Ishikawa (cell line): ENCODE measurements around the gene TAS2R43.

ENCODE experiments used
- CEBPB ChIP-seq: IDR thresholded peaks from 2 replicates; pipeline ENCODE4 v1.6.1; 2012
- CREB1 ChIP-seq: IDR thresholded peaks from 2 replicates; pipeline ENCODE4 v1.6.1; 2012; ENCODE audit warnings: low read depth
- EGR1 ChIP-seq: IDR thresholded peaks from 2 replicates; pipeline ENCODE4 v1.6.1; 2012
- EP300 ChIP-seq: IDR thresholded peaks from 2 replicates; pipeline ENCODE4 v1.6.1; 2012; ENCODE audit warnings: borderline replicate concordance
- FOXM1 ChIP-seq: IDR thresholded peaks from 2 replicates; pipeline ENCODE4 v1.6.1; 2012; ENCODE audit warnings: low read depth, borderline replicate concordance
- NFIC ChIP-seq: IDR thresholded peaks from 2 replicates; pipeline ENCODE4 v1.6.1; 2012
- RAD21 ChIP-seq: IDR thresholded peaks from 2 replicates; pipeline ENCODE4 v1.6.1; 2012; ENCODE audit warnings: low read depth
- TAF1 ChIP-seq: IDR thresholded peaks from 2 replicates; pipeline ENCODE4 v1.6.1; 2012; ENCODE audit warnings: low read depth, mild to moderate bottlenecking
- TCF12 ChIP-seq: IDR thresholded peaks from 2 replicates; pipeline ENCODE4 v1.6.1; 2012; ENCODE audit warnings: low read depth
- TEAD4 ChIP-seq: IDR thresholded peaks from 2 replicates; pipeline ENCODE4 v1.6.1; 2012
- YY1 ChIP-seq: IDR thresholded peaks from 2 replicates; pipeline ENCODE4 v1.6.1; 2012; ENCODE audit warnings: low read depth
- ZBTB7A ChIP-seq: IDR thresholded peaks from 2 replicates; pipeline ENCODE4 v1.6.1; 2012; ENCODE audit warnings: low read depth
- TF ChIP-seq, protein P1 (sequence below): IDR thresholded peaks from 2 replicates; pipeline ENCODE4 v1.6.1; 2012
- TF ChIP-seq, protein P2 (sequence below): IDR thresholded peaks from 2 replicates; pipeline ENCODE4 v1.6.1; 2012
- TF ChIP-seq, protein P3 (sequence below): IDR thresholded peaks from 2 replicates; pipeline ENCODE4 v1.6.1; 2012; ENCODE audit warnings: low read depth, mild to moderate bottlenecking

Gene TAS2R43

DNA sequence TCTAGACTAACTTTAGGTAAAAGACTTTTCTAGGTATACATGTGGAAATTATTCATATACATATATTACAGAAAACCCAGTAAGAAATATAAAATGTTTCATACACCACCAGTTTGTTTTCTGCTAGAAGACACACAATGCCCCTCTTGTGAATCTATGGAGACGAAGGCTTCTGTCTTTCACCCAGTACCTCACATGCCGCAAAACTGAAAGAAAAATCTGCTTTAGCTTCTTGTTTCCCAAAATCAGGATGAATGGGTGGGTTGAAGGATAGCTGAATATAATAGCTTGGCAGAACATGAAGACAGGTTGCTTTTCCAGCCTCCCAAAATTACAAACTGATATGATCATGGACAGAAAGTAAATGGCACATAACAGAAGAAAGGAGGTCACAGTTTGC lies 41.0 kb upstream of the TAS2R43 start:
- TF ChIP-seq NFIC (no peak), FOXM1 (no peak), ZBTB7A (no peak), TAF1 (no peak), RAD21 (no peak), YY1 (no peak), CREB1 (no peak), TCF12 (no peak), TEAD4 (no peak), EP300 (no peak), CEBPB (no peak), EGR1 (no peak)
- TF ChIP-seq, protein P1, sequence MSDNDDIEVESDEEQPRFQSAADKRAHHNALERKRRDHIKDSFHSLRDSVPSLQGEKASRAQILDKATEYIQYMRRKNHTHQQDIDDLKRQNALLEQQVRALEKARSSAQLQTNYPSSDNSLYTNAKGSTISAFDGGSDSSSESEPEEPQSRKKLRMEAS = no peak
- TF ChIP-seq, protein P2, sequence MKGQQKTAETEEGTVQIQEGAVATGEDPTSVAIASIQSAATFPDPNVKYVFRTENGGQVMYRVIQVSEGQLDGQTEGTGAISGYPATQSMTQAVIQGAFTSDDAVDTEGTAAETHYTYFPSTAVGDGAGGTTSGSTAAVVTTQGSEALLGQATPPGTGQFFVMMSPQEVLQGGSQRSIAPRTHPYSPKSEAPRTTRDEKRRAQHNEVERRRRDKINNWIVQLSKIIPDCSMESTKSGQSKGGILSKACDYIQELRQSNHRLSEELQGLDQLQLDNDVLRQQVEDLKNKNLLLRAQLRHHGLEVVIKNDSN = no peak
- TF ChIP-seq, protein P3, sequence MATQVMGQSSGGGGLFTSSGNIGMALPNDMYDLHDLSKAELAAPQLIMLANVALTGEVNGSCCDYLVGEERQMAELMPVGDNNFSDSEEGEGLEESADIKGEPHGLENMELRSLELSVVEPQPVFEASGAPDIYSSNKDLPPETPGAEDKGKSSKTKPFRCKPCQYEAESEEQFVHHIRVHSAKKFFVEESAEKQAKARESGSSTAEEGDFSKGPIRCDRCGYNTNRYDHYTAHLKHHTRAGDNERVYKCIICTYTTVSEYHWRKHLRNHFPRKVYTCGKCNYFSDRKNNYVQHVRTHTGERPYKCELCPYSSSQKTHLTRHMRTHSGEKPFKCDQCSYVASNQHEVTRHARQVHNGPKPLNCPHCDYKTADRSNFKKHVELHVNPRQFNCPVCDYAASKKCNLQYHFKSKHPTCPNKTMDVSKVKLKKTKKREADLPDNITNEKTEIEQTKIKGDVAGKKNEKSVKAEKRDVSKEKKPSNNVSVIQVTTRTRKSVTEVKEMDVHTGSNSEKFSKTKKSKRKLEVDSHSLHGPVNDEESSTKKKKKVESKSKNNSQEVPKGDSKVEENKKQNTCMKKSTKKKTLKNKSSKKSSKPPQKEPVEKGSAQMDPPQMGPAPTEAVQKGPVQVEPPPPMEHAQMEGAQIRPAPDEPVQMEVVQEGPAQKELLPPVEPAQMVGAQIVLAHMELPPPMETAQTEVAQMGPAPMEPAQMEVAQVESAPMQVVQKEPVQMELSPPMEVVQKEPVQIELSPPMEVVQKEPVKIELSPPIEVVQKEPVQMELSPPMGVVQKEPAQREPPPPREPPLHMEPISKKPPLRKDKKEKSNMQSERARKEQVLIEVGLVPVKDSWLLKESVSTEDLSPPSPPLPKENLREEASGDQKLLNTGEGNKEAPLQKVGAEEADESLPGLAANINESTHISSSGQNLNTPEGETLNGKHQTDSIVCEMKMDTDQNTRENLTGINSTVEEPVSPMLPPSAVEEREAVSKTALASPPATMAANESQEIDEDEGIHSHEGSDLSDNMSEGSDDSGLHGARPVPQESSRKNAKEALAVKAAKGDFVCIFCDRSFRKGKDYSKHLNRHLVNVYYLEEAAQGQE = no peak

DNA sequence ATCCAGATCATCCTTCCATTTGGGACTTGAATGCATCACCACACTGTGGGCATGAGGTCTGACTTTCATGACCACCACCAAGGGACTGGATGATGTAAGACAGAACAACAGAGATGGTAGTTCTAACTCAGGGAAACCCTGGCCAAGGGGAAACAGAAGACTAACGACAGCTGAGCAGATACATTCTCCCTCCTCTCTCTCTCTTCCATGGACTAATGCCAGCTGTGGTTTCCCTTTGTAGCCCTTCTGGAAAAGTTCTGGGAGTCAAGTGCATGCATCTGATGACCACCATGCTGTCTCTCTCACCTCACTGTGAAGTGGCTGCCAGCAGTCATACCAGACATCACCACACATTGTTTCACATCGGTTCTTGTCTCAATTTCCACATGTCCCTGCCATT lies 38.9 kb upstream of the TAS2R43 start:
- TF ChIP-seq TEAD4 (no peak), FOXM1 (no peak), NFIC (no peak), ZBTB7A (no peak), EP300 (no peak), CEBPB (no peak)
- TF ChIP-seq, protein P2 = no peak

DNA sequence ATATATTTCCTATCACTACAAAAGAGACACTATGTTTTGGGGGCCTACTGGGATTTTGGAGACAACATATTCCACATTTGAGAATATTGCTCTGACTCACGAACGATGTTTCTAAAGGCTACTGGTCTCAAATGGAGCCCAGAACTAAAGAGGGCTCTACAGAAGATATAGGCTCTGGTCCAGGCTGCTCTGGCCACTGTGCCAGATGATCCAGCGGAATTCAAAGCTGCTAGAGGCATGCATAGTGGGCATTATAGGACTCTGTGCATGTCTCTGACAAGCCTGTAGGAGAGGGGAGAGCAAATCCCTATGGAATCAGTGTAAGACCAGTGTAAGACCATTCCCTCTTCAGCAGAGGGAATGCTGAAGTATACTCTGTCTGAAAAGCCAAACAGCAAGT lies 38.3 kb upstream of the TAS2R43 start:
- TF ChIP-seq TCF12 (no peak), RAD21 (no peak), EGR1 (no peak), YY1 (no peak)
- TF ChIP-seq, protein P2 = no peak
- TF ChIP-seq, protein P1 = no peak

DNA sequence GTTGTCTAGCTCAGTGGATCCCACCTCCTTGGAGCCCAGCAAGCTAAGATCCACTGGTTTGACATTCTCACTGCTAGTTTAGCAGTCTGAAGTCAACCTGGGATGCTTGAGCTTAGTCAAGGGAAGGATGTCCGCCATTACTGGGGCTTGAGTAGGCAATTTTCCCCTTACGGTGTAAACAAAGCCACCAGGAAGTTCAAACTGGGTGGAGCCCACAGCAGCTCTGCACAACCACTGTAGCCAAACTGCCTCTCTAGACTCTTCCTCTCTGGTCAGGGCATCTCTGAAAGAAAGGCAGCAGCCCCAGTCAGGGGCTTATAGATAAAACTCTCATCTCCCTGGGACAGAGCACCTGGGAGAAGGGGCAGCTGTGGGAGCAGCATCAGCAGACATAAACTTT lies 16.7 kb upstream of the TAS2R43 start:
- TF ChIP-seq TEAD4 (no peak), CEBPB (no peak), EP300 (no peak), NFIC (no peak), YY1 (no peak), TAF1 (no peak), RAD21 (no peak), CREB1 (no peak), ZBTB7A (no peak), EGR1 (no peak), TCF12 (no peak), FOXM1 (no peak)
- TF ChIP-seq, protein P1 = no peak
- TF ChIP-seq, protein P2 = no peak
- TF ChIP-seq, protein P3 = no peak

DNA sequence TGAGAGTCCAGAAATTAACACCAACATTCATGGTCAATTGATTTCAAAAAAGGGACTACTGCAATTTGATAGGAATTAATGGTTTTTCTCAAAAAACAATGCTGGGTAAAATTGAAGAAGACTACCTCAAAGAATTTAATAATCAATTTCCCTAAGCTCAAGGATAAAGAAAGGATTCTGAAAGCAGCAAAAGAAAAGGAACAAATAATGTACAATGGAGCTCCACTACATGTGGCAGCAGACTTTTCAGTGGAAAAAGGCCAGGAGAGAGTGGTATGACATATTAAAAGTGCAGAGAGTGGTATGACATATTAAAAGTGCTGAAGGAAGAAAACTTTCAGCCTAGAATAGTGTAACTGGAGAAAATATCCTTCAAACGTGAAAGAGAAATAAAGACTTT lies 15.6 kb upstream of the TAS2R43 start:
- TF ChIP-seq FOXM1 (no peak), EGR1 (no peak), ZBTB7A (no peak), NFIC (no peak), RAD21 (no peak), YY1 (no peak), EP300 (no peak), TCF12 (no peak), CEBPB (no peak), TAF1 (no peak), TEAD4 (no peak), CREB1 (no peak)
- TF ChIP-seq, protein P1 = no peak
- TF ChIP-seq, protein P2 = no peak
